IPS-15b (cell line): ENCODE results near the gene ZFP64.
"Not testable (repeated sequence)": the region's sequence is repeated elsewhere in the genome, so short reads cannot be mapped to it uniquely, and the experiment has no call there.

Experiments
- H3K27me3 ChIP-seq: one replicate; pipeline ENCODE4 v1.6.1; 2013; ENCODE audit warnings: low read length; ENCODE audit not compliant: control insufficient read depth, insufficient read depth
- H3K36me3 ChIP-seq: one replicate; pipeline ENCODE4 v1.6.1; 2013; ENCODE audit warnings: low read length; ENCODE audit not compliant: control insufficient read depth, insufficient read depth
- H3K4me1 ChIP-seq: one replicate; pipeline ENCODE4 v1.6.1; 2013; ENCODE audit warnings: mild to moderate bottlenecking, low read length; ENCODE audit not compliant: control insufficient read depth, insufficient read depth
- H3K4me3 ChIP-seq: one replicate; pipeline ENCODE4 v1.5.1; 2013; ENCODE audit warnings: low read depth, low read length
- H3K9ac ChIP-seq: one replicate; pipeline ENCODE4 v1.6.1; 2013; ENCODE audit warnings: low read depth, mild to moderate bottlenecking, low read length
- H3K9me3 ChIP-seq: one replicate; pipeline ENCODE4 v1.6.1; 2013; ENCODE audit warnings: mild to moderate bottlenecking, low read length; ENCODE audit not compliant: control insufficient read depth, insufficient read depth

The ZFP64 gene

DNA sequence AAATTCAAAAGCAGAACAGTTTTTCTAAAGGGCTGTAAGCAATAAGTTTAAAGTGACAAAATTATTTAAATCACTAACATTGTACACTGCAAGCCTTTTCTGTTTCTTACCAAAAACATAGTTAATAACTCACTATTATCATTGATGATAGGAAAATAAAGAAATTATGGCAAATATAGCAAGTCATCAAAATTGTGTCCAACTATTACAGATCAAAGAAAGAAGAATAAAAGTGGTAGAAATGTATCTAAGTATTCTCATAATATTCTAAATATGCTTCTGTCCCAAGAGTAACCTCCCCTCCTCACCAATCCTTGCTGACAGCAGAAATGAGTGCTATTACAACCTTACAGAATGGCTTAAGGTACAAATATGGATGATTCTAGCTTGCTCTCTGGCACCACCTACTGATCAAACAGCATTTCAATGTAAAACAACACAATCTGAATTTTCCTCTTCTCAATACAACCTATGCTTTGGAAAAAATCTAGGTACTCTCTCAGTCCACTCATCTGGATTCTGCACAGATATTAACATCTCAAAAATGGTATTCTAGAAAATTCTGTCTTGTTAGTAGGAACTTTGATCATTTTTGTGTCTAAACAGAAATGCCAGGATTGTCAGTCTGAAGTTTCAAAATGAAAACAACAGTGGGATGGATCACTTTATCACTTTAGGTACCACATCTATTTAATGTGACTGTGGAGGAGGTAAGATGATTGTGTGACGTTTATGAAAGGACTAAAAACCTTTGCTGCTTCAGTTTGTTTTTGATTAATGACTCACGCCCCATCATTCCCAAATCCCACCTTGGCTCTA lies 40.9 kb downstream of the ZFP64 start:
- H3K4me1 ChIP-seq: no peaks in the 10 kb centered on the region
- H3K4me3 ChIP-seq: no peak overlapping the region
- H3K9ac ChIP-seq: no peak overlapping the region
- peaks cover 5% of the 10 kb centered on the region for H3K36me3 ChIP-seq
- H3K27me3 ChIP-seq: no peaks in the 10 kb centered on the region
- no peaks in the 10 kb centered on the region for H3K9me3 ChIP-seq

- Histone ChIP-seq H3K4me1 (no peaks in the 10 kb centered on the region), H3K9me3 (no peaks in the 10 kb centered on the region)
These were observed 46.0 kb downstream of the ZFP64 start for GRCh38 chr20:52145587-52145986.

DNA sequence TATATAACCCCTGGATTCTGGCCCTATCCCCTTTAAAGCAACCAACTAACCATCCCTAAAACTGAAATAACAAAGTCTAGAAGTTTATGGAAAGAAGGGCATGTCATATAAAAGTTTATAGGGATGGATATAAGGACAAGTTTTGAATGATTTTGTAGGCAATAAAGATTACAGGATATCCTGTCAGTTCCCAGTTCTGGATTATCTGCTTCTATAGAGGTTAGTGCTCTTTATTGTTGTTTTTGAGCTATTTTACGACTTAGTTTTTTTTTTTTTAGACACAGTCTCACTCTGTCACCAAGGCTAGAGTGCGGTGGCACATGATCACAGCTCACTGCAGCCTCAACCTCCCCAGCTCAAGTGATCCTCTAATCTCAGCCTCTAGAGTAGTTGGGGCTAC lies 48.3 kb downstream of the ZFP64 start:
- H3K9ac ChIP-seq: no peak overlapping the region
- no peaks in the 10 kb centered on the region for H3K27me3 ChIP-seq
- no peak overlapping the region for H3K4me3 ChIP-seq
- H3K9me3 ChIP-seq: no peaks in the 10 kb centered on the region
- H3K36me3 ChIP-seq: no peaks in the 10 kb centered on the region
- no peaks in the 10 kb centered on the region for H3K4me1 ChIP-seq

More at GRCh38 chr20:52145587-52145986, 46.0 kb downstream of the ZFP64 start:
- no peaks in the 10 kb centered on the region for H3K36me3 ChIP-seq
- no peak overlapping the region for H3K9ac ChIP-seq
- H3K4me3 ChIP-seq: no peak overlapping the region
- H3K27me3 ChIP-seq: no peaks in the 10 kb centered on the region

DNA sequence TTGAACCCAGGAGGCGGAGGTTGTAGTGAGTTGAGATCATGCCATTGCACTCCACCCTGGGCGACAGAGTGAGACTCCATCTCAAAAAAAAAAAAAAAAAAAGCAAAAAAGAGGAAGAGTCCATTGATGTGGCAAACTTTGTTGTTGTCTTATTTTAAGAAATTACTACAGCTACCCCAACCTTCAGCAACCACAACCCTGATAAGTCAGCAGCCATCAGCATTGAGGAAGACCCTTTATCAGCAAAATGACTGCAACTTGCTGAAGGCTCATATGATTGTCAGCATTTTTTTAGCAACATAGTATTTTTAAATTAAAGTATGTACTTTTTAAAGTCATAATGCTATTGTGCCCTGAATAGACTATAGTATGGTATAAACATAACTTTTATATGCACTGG lies 48.8 kb downstream of the ZFP64 start:
- Histone ChIP-seq H3K9ac (no peak overlapping the region), H3K4me3 (no peak overlapping the region), H3K4me1 (no peaks in the 10 kb centered on the region), H3K36me3 (no peaks in the 10 kb centered on the region), H3K9me3 (no peaks in the 10 kb centered on the region), H3K27me3 (no peaks in the 10 kb centered on the region)

GRCh38 chr20:52139986-52140385 lies 51.6 kb downstream of the ZFP64 start:
- H3K4me3 ChIP-seq: no peak overlapping the region
- no peaks in the 10 kb centered on the region for H3K27me3 ChIP-seq
- no peaks in the 10 kb centered on the region for H3K4me1 ChIP-seq
- H3K9me3 ChIP-seq: no peaks in the 10 kb centered on the region
- H3K36me3 ChIP-seq: no peaks in the 10 kb centered on the region
- H3K9ac ChIP-seq: no peak overlapping the region

- no peaks in the 10 kb centered on the region for H3K36me3 ChIP-seq
- H3K4me3 ChIP-seq: no peak overlapping the region
These were observed 53.7 kb downstream of the ZFP64 start for GRCh38 chr20:52137850-52138249.

GRCh38 chr20:52133714-52134113 lies 57.9 kb downstream of the ZFP64 start:
- H3K4me1 ChIP-seq, H3K36me3 ChIP-seq, H3K4me3 ChIP-seq, H3K9ac ChIP-seq, H3K9me3 ChIP-seq, H3K27me3 ChIP-seq: not testable (repeated sequence)

More at GRCh38 chr20:52137850-52138249, 53.7 kb downstream of the ZFP64 start:
- Histone ChIP-seq H3K9ac (no peak overlapping the region), H3K9me3 (no peaks in the 10 kb centered on the region), H3K27me3 (no peaks in the 10 kb centered on the region), H3K4me1 (no peaks in the 10 kb centered on the region)

DNA sequence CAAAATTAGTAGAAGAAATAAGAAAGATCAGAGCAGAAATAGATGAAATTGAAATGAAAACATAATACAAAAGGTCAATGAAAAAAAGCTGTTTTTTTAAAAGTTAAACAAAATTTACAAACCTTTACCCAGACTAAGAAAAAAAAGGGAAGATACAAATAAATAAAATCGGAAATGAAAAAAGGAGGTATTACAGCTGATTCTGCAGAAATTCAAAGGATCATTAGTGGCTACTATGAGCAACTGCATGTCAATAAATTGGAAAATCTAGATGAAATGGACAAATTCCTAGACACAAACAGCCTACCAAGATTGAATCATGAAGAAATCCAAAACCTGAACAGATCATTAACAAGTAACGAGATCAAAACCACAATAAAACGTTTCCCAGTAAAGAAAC lies 59.2 kb downstream of the ZFP64 start:
- no peaks in the 10 kb centered on the region for H3K36me3 ChIP-seq
- H3K4me3 ChIP-seq: no peak overlapping the region
- no peaks in the 10 kb centered on the region for H3K4me1 ChIP-seq
- no peaks in the 10 kb centered on the region for H3K9me3 ChIP-seq
- H3K9ac ChIP-seq: no peak overlapping the region
- no peaks in the 10 kb centered on the region for H3K27me3 ChIP-seq

- no peaks in the 10 kb centered on the region for H3K4me1 ChIP-seq
- no peaks in the 10 kb centered on the region for H3K9me3 ChIP-seq
- no peak overlapping the region for H3K4me3 ChIP-seq
- H3K36me3 ChIP-seq: no peaks in the 10 kb centered on the region
- H3K9ac ChIP-seq: no peak overlapping the region
- H3K27me3 ChIP-seq: no peaks in the 10 kb centered on the region
These were observed 60.4 kb downstream of the ZFP64 start for GRCh38 chr20:52131048-52131643.

DNA sequence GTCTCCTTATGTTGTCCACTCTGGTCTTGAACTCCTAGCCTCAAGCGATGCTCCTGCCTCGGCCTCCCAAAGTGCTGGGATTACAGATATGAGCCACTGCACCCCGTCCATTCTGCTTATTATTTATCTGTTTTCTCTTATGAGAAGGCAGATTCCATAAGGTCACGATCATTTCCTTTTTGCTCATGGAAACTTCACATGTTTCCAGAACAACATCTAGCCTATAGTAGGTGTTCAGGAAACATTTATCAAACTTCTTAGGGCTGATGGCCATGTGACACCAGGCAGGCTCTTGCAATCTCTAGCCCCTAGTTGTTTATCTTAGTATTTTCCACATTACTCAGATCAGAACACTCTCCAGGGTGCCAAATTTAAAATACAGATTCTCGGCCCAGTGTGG lies 61.2 kb downstream of the ZFP64 start:
- no peaks in the 10 kb centered on the region for H3K9me3 ChIP-seq
- no peaks in the 10 kb centered on the region for H3K4me1 ChIP-seq
- H3K27me3 ChIP-seq: no peaks in the 10 kb centered on the region
- H3K9ac ChIP-seq: no peak overlapping the region
- no peaks in the 10 kb centered on the region for H3K36me3 ChIP-seq
- H3K4me3 ChIP-seq: no peak overlapping the region

- Histone ChIP-seq H3K4me3 (no peak overlapping the region), H3K9me3 (no peaks in the 10 kb centered on the region), H3K27me3 (no peaks in the 10 kb centered on the region), H3K9ac (no peak overlapping the region), H3K36me3 (no peaks in the 10 kb centered on the region), H3K4me1 (no peaks in the 10 kb centered on the region)
These were observed 62.0 kb downstream of the ZFP64 start for GRCh38 chr20:52129611-52130010.

DNA sequence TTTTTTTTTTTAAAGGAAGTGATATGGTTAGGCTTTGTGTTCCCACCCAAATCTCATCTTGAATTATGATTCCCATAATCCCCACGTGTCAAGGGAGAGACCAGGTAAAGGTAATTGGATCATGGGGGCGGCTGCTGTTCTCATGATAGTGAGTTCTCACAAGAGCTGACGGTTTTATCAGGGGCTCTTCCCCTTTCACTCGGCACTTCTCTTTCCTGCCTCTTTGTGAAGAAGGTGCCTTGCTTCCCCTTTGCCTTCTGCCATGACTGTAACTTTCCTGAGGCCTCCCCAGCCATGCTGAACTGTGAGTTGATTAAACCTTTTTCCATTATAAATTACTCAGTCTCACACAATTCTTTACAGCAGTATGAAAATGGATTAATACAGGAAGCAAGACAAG lies 64.3 kb downstream of the ZFP64 start:
- H3K4me3 ChIP-seq: no peak overlapping the region
- H3K9ac ChIP-seq: no peak overlapping the region
- H3K36me3 ChIP-seq: no peaks in the 10 kb centered on the region
- no peaks in the 10 kb centered on the region for H3K27me3 ChIP-seq
- H3K4me1 ChIP-seq: no peaks in the 10 kb centered on the region
- H3K9me3 ChIP-seq: no peaks in the 10 kb centered on the region
